ENCODE results near the gene ANKRD50. TPM values are rescaled to one million over a fixed set of nuclear protein-coding genes. Genes with fewer than 3 reads are reported as not detected.

Gene ANKRD50
- total RNA-seq, 6 donors from 2014 or later: 9.2 to 26.5 (median 18.3) TPM

GRCh38 chr4:124722071-124722470 lies 9.5 kb upstream of the ANKRD50 start:
- H3K4me1 ChIP-seq: no peaks in the 10 kb centered on the region
- no peak overlapping the region for H3K4me3 ChIP-seq
- H3K9me3 ChIP-seq: no peaks in the 10 kb centered on the region
- DNase-seq: no peak
- TF ChIP-seq EP300 (IDR thresholded peaks at IDR 0.05) (no peak), POLR2AphosphoS5 (IDR thresholded peaks at IDR 0.05) (no peak), CTCF (IDR thresholded peaks at IDR 0.05) (no peak), POLR2A (IDR thresholded peaks at IDR 0.05) (no peak)
- H3K36me3 ChIP-seq: no peaks in the 10 kb centered on the region
- no peak for ATAC-seq (ENCODE audit: low FRiP score in 2 of 2)
- no peak overlapping the region for H3K27ac ChIP-seq
- H3K27me3 ChIP-seq: no peaks in the 10 kb centered on the region

GRCh38 chr4:124717101-124717500 lies 4.6 kb upstream of the ANKRD50 start:
- ATAC-seq (ENCODE audit: low FRiP score in 2 of 2) (no peak), DNase-seq (no peak)
- TF ChIP-seq CTCF (IDR thresholded peaks at IDR 0.05): no peak
- no peak for TF ChIP-seq EP300 (IDR thresholded peaks at IDR 0.05)
- TF ChIP-seq POLR2AphosphoS5 (IDR thresholded peaks at IDR 0.05): no peak
- TF ChIP-seq POLR2A (IDR thresholded peaks at IDR 0.05): no peak
- no peaks in the 10 kb centered on the region for H3K9me3 ChIP-seq
- no peaks in the 10 kb centered on the region for H3K4me1 ChIP-seq
- WGBS, 2 donors: 83 to 84% methylated on average over 4 of the region's 4 CpGs
- no peaks in the 10 kb centered on the region for H3K27me3 ChIP-seq
- no peak overlapping the region for H3K27ac ChIP-seq
- H3K36me3 ChIP-seq: no peaks in the 10 kb centered on the region
- H3K4me3 ChIP-seq: no peak overlapping the region

- no peaks in the 10 kb centered on the region for H3K27me3 ChIP-seq
- peaks cover 15 to 25% (median 21%) of the 10 kb centered on the region in 4 donors for H3K4me1 ChIP-seq
- H3K27ac ChIP-seq: peak overlapping the region; percentile 95 to 97 (median 96)
- no peaks in the 10 kb centered on the region for H3K36me3 ChIP-seq
- no peaks in the 10 kb centered on the region for H3K9me3 ChIP-seq
- DNase-seq (peak; percentile 5 to 80), ATAC-seq (ENCODE audit: low FRiP score in 2 of 2) (peak; percentile 71 to 76)
- 1 to 3% methylated on average over 12 of the region's 12 CpGs for WGBS, 2 donors
- H3K4me3 ChIP-seq: peak overlapping the region; percentile 4 to 87 (median 70)
- TF ChIP-seq EP300 (IDR thresholded peaks at IDR 0.05) (peak in 1 of 4 donors; percentile 14), POLR2AphosphoS5 (IDR thresholded peaks at IDR 0.05) (no peak), POLR2A (IDR thresholded peaks at IDR 0.05) (peak in 1 of 4 donors; percentile 2), CTCF (IDR thresholded peaks at IDR 0.05) (peak; percentile 39 to 74 (median 58))
These were observed 657 bp upstream of the ANKRD50 start for GRCh38 chr4:124713185-124713592.

GRCh38 chr4:124711471-124712371 lies 811 bp downstream of the ANKRD50 start:
- H3K9me3 ChIP-seq: no peaks in the 10 kb centered on the region
- 2 to 3% methylated on average over 11 to 19 of the region's 35 CpGs for WGBS, 2 donors
- H3K36me3 ChIP-seq: no peaks in the 10 kb centered on the region
- peak overlapping the region; percentile 95 to 97 (median 96) for H3K27ac ChIP-seq
- TF ChIP-seq EP300 (IDR thresholded peaks at IDR 0.05) (no peak), POLR2A (IDR thresholded peaks at IDR 0.05) (peak in 2 of 4 donors; percentile 14 to 46)
- H3K4me1 ChIP-seq: peaks cover 20 to 30% (median 23%) of the 10 kb centered on the region in 4 donors
- DNase-seq (peak in 1 of 2 donors; percentile 74), ATAC-seq (ENCODE audit: low FRiP score in 2 of 2) (peak; percentile 66 to 83)
- H3K27me3 ChIP-seq: no peaks in the 10 kb centered on the region
- peak overlapping the region; percentile 65 to 87 (median 80) for H3K4me3 ChIP-seq

- peaks cover 20 to 30% (median 23%) of the 10 kb centered on the region in 4 donors for H3K4me1 ChIP-seq
- ATAC-seq (ENCODE audit: low FRiP score in 2 of 2) (no peak), DNase-seq (peak in 1 of 2 donors; percentile 24)
- H3K9me3 ChIP-seq: no peaks in the 10 kb centered on the region
- 12 to 17% methylated on average over 5 of the region's 5 CpGs for WGBS, 2 donors
- no peaks in the 10 kb centered on the region for H3K36me3 ChIP-seq
- no peaks in the 10 kb centered on the region for H3K27me3 ChIP-seq
- peak overlapping the region; percentile 13 to 87 (median 70) for H3K4me3 ChIP-seq
- no peak for TF ChIP-seq POLR2AphosphoS5 (IDR thresholded peaks at IDR 0.05)
- TF ChIP-seq CTCF (IDR thresholded peaks at IDR 0.05): no peak
- TF ChIP-seq POLR2A (IDR thresholded peaks at IDR 0.05): no peak
- no peak for TF ChIP-seq EP300 (IDR thresholded peaks at IDR 0.05)
- peak overlapping the region in 3 of 4 donors; percentile 95 to 97 (median 96) for H3K27ac ChIP-seq
These were observed 1.6 kb downstream of the ANKRD50 start for GRCh38 chr4:124710911-124711310.
